ENCODE results near the gene EXOC5.

DNA sequence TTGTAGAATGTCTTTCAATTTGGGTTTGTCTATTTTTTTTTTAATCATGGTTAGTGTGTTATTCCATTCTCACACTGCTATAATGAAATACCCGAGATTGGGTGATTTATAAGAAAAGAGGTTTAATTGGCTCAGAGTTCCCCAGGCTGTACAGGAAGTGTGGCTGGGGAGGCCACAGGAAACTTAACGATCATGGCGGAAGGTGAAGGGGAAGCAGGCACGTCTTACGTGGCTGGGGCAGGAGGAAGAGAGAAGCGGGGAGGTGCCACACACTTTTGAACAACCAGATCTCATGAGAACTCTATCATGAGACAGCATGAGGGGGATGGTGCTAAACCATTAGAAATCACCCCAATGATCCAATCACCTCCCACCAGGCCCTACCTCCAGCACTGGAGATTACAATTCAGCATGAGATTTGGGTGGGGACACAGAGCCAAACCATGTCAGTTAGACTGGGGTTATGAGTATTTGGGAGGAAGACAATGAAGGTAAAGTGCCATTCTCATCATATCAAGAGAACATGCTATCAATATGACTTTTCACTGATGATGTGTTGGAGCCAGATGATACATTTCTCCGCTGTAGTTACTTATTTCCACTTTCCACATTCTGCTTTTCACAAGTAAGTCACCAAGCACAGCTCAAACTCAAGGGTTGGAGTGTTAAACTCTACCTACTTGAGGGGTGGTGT is 45.8 kb upstream of the EXOC5 start:
- no peak for TF ChIP-seq POLR2AphosphoS5 (IDR thresholded peaks at IDR 0.05)
- TF ChIP-seq, protein P1, sequence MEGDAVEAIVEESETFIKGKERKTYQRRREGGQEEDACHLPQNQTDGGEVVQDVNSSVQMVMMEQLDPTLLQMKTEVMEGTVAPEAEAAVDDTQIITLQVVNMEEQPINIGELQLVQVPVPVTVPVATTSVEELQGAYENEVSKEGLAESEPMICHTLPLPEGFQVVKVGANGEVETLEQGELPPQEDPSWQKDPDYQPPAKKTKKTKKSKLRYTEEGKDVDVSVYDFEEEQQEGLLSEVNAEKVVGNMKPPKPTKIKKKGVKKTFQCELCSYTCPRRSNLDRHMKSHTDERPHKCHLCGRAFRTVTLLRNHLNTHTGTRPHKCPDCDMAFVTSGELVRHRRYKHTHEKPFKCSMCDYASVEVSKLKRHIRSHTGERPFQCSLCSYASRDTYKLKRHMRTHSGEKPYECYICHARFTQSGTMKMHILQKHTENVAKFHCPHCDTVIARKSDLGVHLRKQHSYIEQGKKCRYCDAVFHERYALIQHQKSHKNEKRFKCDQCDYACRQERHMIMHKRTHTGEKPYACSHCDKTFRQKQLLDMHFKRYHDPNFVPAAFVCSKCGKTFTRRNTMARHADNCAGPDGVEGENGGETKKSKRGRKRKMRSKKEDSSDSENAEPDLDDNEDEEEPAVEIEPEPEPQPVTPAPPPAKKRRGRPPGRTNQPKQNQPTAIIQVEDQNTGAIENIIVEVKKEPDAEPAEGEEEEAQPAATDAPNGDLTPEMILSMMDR (IDR thresholded peaks at IDR 0.05 in 8 of 11, conservative IDR thresholded peaks at IDR 0.05 in 3 of 11) = no peak
- no peak for TF ChIP-seq POLR2A (IDR thresholded peaks at IDR 0.05)
